HFFc6 (cell line): Measurements from ENCODE around the gene STUM. TPM values are rescaled to one million over a fixed set of nuclear protein-coding genes. Genes with fewer than 3 reads are reported as not detected.

Experiments used
- DNase-seq: peaks from one replicate; pipeline ENCODE4 v3.0.0-alpha.2; 2018
- H3K27ac Mint-ChIP-seq: 2 replicates; pipeline ENCODE4 v1.8.0; 2020; ENCODE audit warnings: mild to moderate bottlenecking, mixed read lengths
- H3K27me3 Mint-ChIP-seq: 2 replicates; pipeline ENCODE4 v1.8.0; 2021; ENCODE audit warnings: mild to moderate bottlenecking, moderate library complexity, mixed read lengths; ENCODE audit not compliant: insufficient read depth
- H3K36me3 Mint-ChIP-seq: 2 replicates; pipeline ENCODE4 v1.8.0; 2021; ENCODE audit warnings: low read depth, mixed read lengths
- H3K4me1 Mint-ChIP-seq: 2 replicates; pipeline ENCODE4 v1.8.0; 2020; ENCODE audit warnings: low read depth, mixed read lengths
- H3K4me3 Mint-ChIP-seq: 2 replicates; pipeline ENCODE4 v1.8.0; 2020; ENCODE audit warnings: mild to moderate bottlenecking, moderate library complexity, mixed read lengths
- H3K9me3 Mint-ChIP-seq: 2 replicates; pipeline ENCODE4 v1.8.0; 2020; ENCODE audit warnings: mild to moderate bottlenecking, mixed read lengths
- CTCF ChIP-seq: fragments of 200-600 bp; sonication (generic); IDR thresholded peaks from 2 replicates; pipeline ENCODE4 v1.5.0; 2021; ENCODE audit warnings: antibody characterized with exemption, mild to moderate bottlenecking
- total RNA-seq, 6 experiments: library from RNA; stranded (reverse); fragmentation: NEBNext Ultra II Directional; extraction: Animal tissue kit (Norgen Biotek cat#: 25700); gene quantifications; 2 replicates in 1 of 6; 3 replicates in 5 of 6; pipeline ENCODE4 v1.2.3, GENCODE V29; 2021

Gene STUM
- total RNA-seq, 6 experiments from 2014 or later, result not detected

- H3K9me3 Mint-ChIP-seq, result no peaks in the 10 kb centered on the region
- no peaks in the 10 kb centered on the region for H3K36me3 Mint-ChIP-seq
Observed at GRCh38 chr1:226630592-226630991, 82.0 kb downstream of the STUM start.

GRCh38 chr1:226631229-226632000 is 82.9 kb downstream of the STUM start:
- H3K36me3 Mint-ChIP-seq, result no peaks in the 10 kb centered on the region
- peaks cover 16% of the 10 kb centered on the region for H3K27me3 Mint-ChIP-seq
- no peaks in the 10 kb centered on the region for H3K9me3 Mint-ChIP-seq
- DNase-seq, result no peak
- no peak overlapping the region for H3K4me3 Mint-ChIP-seq
- H3K27ac Mint-ChIP-seq, result no peak overlapping the region
- TF ChIP-seq CTCF, result no peak
- H3K4me1 Mint-ChIP-seq, result peaks cover 5% of the 10 kb centered on the region

More at GRCh38 chr1:226630592-226630991, 82.0 kb downstream of the STUM start:
- no peak overlapping the region for H3K4me3 Mint-ChIP-seq
- peaks cover 13% of the 10 kb centered on the region for H3K4me1 Mint-ChIP-seq
- no peak for DNase-seq
- H3K27ac Mint-ChIP-seq, result no peak overlapping the region
- TF ChIP-seq CTCF, result no peak
- H3K27me3 Mint-ChIP-seq, result peaks cover 15% of the 10 kb centered on the region

GRCh38 chr1:226632169-226632879 is 83.8 kb downstream of the STUM start:
- Mint-ChIP-seq H3K4me3 (no peak overlapping the region), H3K4me1 (no peaks in the 10 kb centered on the region), H3K9me3 (no peaks in the 10 kb centered on the region), H3K27me3 (peaks cover 19% of the 10 kb centered on the region), H3K27ac (no peak overlapping the region), H3K36me3 (no peaks in the 10 kb centered on the region)
- DNase-seq, result no peak
- TF ChIP-seq CTCF, result no peak

- Mint-ChIP-seq H3K36me3 (no peaks in the 10 kb centered on the region), H3K4me1 (no peaks in the 10 kb centered on the region), H3K27ac (no peak overlapping the region), H3K27me3 (peaks cover 19% of the 10 kb centered on the region), H3K4me3 (no peak overlapping the region), H3K9me3 (no peaks in the 10 kb centered on the region)
- TF ChIP-seq CTCF, result no peak
- DNase-seq, result no peak
Observed at GRCh38 chr1:226632922-226633351, 84.4 kb downstream of the STUM start.

GRCh38 chr1:226633541-226634165 is 85.1 kb downstream of the STUM start:
- no peaks in the 10 kb centered on the region for H3K36me3 Mint-ChIP-seq
- H3K4me3 Mint-ChIP-seq, result no peak overlapping the region
- H3K27ac Mint-ChIP-seq, result no peak overlapping the region
- no peaks in the 10 kb centered on the region for H3K9me3 Mint-ChIP-seq
- H3K27me3 Mint-ChIP-seq, result peaks cover 25% of the 10 kb centered on the region
- no peak for DNase-seq
- TF ChIP-seq CTCF, result no peak
- H3K4me1 Mint-ChIP-seq, result no peaks in the 10 kb centered on the region
